ENCODE measurements around the gene PDE6B. TPM values are rescaled to one million over a fixed set of nuclear protein-coding genes. Genes with fewer than 3 reads are reported as not detected.

The PDE6B gene
- total RNA-seq (ENCODE audit: low replicate concordance): 1.4 TPM in 1 of 2 replicates, not detected in the other

DNA sequence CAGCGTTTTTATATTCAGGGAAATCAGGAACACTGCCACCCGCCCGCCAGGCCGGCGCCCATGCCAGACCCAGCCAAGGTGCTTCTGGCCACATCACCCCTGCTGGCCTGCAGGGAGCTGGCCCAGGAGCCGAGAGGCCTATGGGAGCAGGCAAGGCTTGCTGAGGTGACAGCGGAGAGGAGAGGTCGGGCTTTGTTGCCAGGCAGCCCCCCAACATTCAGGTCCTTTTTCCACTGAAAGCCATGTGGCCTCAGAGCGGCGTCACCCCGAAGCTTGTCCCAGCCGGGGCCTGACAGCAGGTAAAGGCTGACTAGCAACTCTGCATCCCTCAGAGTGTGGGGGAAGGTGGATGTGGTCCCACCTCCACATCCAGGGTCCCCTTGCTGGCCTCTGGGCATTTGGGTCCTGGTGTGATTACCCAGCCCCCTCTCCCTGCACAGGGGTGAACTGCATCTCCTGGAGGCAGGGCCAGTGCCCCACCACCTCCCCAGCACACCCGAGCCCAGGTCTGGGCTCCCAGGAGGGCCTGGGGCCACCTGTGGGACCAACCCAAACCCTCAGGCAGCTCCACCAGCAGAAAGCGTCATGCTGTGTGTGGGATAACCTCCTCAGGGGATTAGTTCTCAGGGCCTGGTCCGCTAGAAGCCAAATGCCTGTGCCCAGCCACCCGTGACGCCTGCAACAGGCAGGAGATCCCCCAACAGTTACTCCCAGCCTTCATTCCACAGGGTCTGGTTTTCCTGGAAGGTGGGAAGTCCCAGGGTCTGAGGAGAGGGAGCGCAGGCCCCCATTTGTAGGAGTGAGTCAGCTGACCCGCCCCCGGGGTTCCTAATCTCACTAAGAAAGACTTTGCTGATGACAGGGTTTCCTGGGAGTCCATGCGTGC lies at the start of gene PDE6B:
TSS of gene PDE6B (plus strand) at position 869 of the 886 bp plus-strand sequence. CDS start 54 bp downstream, outside the sequence.

DNA sequence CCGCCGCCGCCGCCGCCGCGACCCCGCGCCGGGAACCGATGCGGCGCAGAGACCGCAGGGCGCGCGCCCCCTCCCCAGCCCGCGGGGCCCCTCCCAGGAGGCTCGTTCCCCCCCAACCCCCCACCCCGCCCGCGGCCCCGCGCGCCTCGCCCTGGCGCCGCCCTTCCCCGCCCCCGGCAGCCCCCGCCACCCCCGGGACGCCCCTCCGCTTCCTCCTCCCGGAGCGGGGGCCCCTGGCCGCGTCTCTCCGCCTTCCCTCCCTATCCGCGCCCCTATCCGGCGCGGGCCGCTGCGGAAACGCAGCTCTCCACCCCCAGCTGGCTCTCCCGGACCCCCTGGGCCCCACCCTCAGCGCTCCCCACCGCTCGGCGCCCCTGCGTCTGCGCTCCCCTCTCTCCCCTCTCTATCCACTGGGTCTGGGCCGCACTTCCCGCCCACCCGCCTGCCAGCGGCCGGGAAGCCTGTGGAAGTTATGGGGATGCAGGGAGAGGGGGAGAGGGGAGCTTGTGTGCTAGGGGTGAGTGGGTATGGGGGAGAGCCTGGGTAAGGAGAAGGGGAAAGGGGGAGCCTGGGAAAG lies 49.0 kb upstream of the PDE6B start, which contains the start of gene TMEM271:
TSS of gene TMEM271 (minus strand) at position 51 of the 577 bp plus-strand sequence. CDS start 233 bp downstream, outside the sequence.

DNA sequence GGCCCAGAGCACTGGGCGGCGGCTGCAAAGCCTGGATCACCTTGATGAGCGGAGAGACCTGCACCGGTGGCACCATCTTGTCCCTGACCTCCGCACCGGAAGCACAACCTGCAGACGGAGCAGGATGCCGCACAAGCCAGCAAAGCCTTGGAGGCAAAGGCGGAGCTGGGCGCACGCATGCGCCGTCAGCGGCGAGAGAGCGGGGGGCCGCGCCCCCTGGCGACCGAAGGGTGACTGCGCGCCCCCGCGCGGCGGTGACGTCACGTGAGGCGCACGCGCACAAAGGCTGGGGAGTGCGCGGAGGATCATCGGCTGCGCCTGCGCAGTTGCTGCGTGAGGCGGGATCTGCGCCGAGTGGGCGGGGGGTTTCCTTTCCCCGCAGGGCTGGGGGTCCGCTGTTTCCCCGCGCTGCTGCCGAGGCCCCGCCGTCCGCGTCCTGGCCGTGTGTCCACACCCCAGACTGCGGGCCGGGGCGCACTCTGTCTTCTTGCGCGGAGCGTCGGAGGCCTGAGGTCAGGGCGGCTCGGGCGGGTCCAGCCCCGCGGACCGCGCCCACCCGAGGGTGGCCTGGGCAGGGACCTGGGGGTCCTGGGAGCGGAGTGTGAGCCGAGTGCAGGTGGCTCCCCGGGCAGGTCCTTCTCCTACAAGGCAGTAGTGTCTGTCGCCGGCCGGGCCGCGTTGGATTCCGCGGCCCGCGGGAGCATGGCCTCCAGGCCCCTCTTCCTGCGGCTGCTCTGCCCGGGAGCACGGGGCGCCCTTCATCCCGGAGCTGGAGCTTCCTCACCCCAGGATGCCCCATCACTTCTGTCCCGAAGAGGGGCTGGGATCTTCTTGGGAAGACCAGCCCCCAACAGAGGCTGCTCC lies 49.0 kb downstream of the PDE6B start, which contains the start of the genes ATP5ME and MYL5:
TSS of gene ATP5ME (minus strand) at position 105 of the 864 bp plus-strand sequence. CDS start at position 76, 29 bp downstream.
TSS of gene MYL5 (plus strand) at position 371 of the 864 bp plus-strand sequence. CDS start 3,485 bp downstream, outside the sequence.

DNA sequence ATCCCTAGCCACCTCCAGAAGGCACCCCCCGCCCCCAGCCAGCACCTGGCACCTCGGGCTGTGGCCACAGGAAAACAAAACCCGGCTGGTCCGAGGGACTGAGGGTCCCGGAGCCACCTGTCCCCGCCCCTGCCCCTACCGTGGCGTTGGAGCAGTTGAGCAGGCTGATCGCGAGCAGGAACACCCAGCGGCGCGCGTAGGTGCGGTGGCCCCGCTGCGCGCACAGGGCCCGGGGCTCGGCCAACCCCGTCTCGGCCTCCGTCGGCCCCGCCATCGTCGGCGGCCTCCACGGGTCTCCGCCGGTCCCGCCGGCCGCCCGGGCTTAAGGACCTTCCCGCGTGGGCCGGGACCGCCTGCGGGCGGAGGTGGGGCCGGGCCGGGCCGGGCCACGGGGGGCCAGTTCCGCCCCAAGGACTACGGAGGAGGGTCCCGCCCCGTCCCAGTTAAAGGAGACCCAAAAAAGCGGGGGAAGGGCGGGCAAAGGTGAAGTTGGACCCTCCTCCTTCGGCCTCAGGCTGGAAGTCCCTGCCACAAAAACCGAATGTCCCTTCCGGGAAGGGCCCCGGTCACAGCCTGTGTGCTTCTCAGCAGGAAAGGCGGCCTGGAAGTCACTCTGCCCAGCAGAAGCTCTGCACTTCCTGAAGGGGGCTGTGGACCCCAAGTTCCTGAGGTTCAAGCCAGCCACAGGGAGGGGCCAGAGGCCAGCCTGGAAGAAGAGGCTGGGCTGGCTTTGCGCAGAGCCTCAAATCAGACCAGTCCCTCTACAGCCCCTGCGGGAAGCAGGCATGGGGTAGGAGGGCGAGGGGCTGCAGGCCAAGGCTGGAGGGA lies 63.7 kb downstream of the PDE6B start, which contains the start of gene SLC49A3:
TSS of gene SLC49A3 (minus strand) at position 298 of the 828 bp plus-strand sequence. CDS start at position 274, 24 bp downstream.

DNA sequence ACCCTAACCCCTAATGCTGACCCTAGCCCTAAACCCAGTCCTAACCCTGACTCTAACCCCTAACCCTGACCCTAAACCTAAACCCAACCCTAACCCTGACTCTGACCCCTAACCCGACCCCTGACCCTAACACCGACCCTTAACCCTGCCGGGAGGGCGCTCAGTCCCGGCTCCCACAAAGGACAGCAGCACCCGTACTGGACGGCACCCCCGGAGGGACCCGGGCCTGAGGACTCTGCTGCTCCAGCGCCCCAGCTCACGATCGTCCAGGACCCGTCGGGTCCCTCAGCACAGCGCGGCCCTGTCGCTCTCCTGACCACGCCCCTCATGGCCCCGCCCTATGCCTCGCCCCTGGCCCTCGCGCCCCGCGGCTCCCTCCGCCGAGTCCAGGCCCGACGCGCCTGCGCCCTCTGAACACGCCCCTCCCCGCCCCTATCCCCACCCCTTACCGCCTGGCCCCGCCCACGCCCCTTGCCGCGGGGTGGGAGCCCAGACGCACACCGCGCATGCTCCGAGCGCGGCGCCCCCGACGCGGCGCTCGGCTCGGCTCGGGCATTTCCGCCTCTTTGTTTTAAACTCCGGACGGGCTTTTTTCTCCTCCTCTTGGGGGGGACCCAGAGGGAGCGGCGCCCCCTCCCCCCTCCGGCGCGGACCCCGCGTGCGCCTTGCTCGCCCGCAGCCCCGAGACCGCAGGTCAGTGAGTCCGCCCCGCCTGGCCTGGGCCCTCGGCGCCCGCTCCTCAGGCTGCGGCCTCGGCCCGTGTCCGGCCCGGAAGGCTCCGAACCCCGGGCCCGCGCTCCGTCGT lies 80.1 kb downstream of the PDE6B start, which contains the start of gene PCGF3:
TSS of gene PCGF3 (plus strand) at position 555 of the 805 bp plus-strand sequence. CDS start 27,849 bp downstream, outside the sequence.

Other genes starting within 250 kb of the PDE6B start
- 9.0 and 12.9 TPM in 2 replicates for gene ZNF721, start 126.4 kb upstream of the PDE6B start, total RNA-seq (ENCODE audit: low replicate concordance)
- gene PIGG, start 126.4 kb upstream of the PDE6B start, total RNA-seq (ENCODE audit: low replicate concordance): 41.0 and 49.5 TPM in 2 replicates
- not detected in 2 replicates for gene TMEM271, start 49.3 kb upstream of the PDE6B start, total RNA-seq (ENCODE audit: low replicate concordance)
- gene ATP5ME, start 48.7 kb downstream of the PDE6B start, total RNA-seq (ENCODE audit: low replicate concordance): 358 and 480 TPM in 2 replicates
- gene MYL5, start 49.0 kb downstream of the PDE6B start, total RNA-seq (ENCODE audit: low replicate concordance): 25.6 and 26.9 TPM in 2 replicates
- gene SLC49A3, start 63.6 kb downstream of the PDE6B start, total RNA-seq (ENCODE audit: low replicate concordance): 1.1 and 9.8 TPM in 2 replicates
- gene PCGF3, start 80.3 kb downstream of the PDE6B start, total RNA-seq (ENCODE audit: low replicate concordance): 39.3 and 63.1 TPM in 2 replicates
- not detected in 2 replicates for gene CPLX1, start 200.6 kb downstream of the PDE6B start, total RNA-seq (ENCODE audit: low replicate concordance)

All from smooth muscle cell of the coronary artery (primary cell).